ENCODE measurements around the gene UGT1A9. TPM values are rescaled to one million over a fixed set of nuclear protein-coding genes. Genes with fewer than 3 reads are reported as not detected.
A peak's percentile ranks its signal among the peaks of the same experiment; 100 is the strongest.

The UGT1A9 gene
- total RNA-seq, 1 donor from 2014 or later = not detected

- ATAC-seq (no peak), DNase-seq (no peak)
- intact Hi-C loops (cut with micrococcal nuclease) = no loop called here
These were observed 135.6 kb downstream of the UGT1A9 start for GRCh38 chr2:233807215-233807865.

GRCh38 chr2:233807966-233808935 is 136.6 kb downstream of the UGT1A9 start:
- intact Hi-C loops (cut with micrococcal nuclease) = no loop called here
- no peak for DNase-seq

GRCh38 chr2:233810385-233810784 is 138.7 kb downstream of the UGT1A9 start:
- intact Hi-C loops (cut with micrococcal nuclease) = no loop called here
- ATAC-seq = no peak
- no peak for DNase-seq

More at GRCh38 chr2:233807966-233808935, 136.6 kb downstream of the UGT1A9 start:
- no peak for ATAC-seq

- no peak for DNase-seq
- intact Hi-C loops (cut with micrococcal nuclease) = no loop called here
- no peak for ATAC-seq
These were observed 139.4 kb downstream of the UGT1A9 start for GRCh38 chr2:233811087-233811486.

GRCh38 chr2:233811732-233812131 is 140.0 kb downstream of the UGT1A9 start:
- ATAC-seq (no peak), DNase-seq (no peak)
- intact Hi-C loops (cut with micrococcal nuclease) = no loop called here

DNA sequence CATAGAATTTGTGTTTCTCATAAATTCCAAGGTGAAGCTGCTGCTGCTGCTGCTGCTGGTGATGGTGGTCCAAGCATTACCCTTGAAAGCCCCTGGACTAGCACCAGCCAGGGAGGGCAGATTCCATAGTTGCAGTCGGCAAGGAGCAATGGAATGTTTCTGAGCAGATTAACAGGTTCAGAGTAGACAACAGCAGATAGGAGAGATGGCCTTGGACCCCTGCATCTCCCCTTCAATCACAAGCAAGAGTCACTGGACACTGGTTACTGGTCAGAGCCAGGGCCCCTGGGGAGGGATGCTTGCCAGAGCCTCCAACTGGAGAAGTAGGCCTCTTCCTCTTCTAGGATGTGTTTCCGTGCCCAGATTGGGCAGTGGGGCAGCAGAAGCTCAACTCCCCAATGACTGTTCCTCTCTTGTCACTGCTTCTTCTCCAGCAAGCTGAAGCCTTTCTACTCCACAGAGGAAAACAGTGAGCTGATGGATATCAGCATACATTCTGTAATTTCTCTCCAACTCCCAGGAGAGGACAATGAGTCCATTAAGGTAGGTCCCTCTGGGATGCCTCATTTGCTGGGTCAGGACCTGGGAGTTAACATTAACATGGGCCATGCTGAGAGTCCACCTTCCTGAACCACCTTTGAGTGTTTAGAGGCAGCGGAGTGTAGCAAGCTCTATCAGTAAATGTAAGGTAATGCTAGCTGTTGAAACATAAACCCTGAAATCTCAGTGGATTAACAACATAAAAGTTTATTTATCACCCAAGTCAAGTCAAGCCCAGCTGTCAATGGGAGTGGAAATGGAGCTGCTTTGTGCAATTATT is 141.7 kb downstream of the UGT1A9 start:
- intact Hi-C loops (cut with micrococcal nuclease) = no loop called here
- no peak for DNase-seq
- no peak for ATAC-seq

GRCh38 chr2:233814056-233814835 is 142.5 kb downstream of the UGT1A9 start:
- DNase-seq (no peak), ATAC-seq (no peak)
- intact Hi-C loops (cut with micrococcal nuclease) = no loop called here

GRCh38 chr2:233815861-233816260 is 144.2 kb downstream of the UGT1A9 start:
- no peak for ATAC-seq
- intact Hi-C loops (cut with micrococcal nuclease) = no loop called here
- DNase-seq = no peak

DNA sequence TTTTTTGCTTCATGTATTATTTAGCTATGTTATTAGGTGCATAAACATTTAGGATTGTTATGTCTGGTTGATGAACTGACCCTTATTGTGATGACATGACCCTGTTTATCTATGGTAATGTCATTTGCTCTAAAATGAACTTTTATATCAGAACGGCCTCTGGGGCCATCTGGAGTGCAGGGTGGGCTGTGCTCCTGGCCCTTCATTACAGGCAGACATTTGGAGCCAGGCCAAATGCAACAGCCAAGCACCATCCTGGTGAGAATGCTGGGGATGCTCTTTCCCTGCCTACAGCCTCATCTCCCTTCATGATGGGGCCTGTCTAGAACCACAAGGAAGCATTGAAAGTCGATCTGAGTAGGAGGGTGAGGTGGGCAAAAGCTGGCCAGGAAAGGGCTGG is 144.6 kb downstream of the UGT1A9 start:
- no peak for ATAC-seq
- intact Hi-C loops (cut with micrococcal nuclease) = no loop called here
- no peak for DNase-seq

DNA sequence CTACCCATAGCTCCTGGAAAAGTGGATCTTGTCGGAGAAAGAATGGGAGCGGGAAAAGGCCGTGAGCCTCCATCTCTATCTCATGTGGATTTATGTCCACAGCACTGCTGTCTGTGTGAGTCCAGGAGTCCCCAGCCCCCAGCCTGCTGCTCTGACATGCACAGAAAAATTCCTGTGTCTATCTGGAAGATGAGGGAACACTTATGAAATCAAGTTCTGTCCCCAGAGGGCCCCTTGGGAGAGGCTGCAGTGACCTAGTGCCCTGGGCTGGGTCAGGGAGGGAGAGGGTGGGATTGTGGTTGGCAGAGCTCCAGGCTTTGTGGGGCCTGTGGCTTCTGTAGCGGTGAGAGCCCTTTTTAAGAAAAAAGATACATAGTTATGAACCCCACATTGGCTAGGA is 145.1 kb downstream of the UGT1A9 start:
- intact Hi-C loops (cut with micrococcal nuclease) = no loop called here
- peak; percentile 18 for ATAC-seq
- DNase-seq = no peak

DNA sequence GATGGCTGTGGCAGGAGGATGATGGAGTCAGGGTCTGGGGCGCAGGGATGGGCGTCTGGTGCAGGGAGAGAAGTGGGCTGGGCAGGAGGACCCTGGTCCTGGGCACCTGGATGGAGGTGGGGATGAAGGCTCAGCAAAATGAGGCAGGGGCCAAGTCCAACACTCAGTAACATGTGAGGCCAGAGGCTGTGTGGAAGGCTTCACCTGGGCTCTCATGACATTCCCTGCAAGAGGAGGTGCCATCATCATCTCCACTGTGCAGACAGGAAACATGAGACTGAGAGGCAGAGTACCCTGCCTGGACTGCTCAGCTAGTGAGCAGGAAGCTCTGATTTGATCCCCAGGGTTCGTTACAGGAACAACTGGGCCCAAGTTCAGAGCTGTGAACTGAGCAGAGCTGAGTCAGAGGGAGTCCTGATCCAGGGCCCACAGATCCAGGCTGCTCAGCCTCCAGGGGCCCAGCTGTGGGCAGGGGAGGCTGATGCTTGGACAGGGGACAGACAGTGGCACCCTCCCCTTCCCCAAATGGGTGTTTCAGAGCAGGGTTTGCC is 145.7 kb downstream of the UGT1A9 start:
- no peak for ATAC-seq
- DNase-seq = no peak
- intact Hi-C loops (cut with micrococcal nuclease) = no loop called here

- ATAC-seq = no peak
- no peak for DNase-seq
- intact Hi-C loops (cut with micrococcal nuclease) = no loop called here
These were observed 146.4 kb downstream of the UGT1A9 start for GRCh38 chr2:233817995-233818638.

DNA sequence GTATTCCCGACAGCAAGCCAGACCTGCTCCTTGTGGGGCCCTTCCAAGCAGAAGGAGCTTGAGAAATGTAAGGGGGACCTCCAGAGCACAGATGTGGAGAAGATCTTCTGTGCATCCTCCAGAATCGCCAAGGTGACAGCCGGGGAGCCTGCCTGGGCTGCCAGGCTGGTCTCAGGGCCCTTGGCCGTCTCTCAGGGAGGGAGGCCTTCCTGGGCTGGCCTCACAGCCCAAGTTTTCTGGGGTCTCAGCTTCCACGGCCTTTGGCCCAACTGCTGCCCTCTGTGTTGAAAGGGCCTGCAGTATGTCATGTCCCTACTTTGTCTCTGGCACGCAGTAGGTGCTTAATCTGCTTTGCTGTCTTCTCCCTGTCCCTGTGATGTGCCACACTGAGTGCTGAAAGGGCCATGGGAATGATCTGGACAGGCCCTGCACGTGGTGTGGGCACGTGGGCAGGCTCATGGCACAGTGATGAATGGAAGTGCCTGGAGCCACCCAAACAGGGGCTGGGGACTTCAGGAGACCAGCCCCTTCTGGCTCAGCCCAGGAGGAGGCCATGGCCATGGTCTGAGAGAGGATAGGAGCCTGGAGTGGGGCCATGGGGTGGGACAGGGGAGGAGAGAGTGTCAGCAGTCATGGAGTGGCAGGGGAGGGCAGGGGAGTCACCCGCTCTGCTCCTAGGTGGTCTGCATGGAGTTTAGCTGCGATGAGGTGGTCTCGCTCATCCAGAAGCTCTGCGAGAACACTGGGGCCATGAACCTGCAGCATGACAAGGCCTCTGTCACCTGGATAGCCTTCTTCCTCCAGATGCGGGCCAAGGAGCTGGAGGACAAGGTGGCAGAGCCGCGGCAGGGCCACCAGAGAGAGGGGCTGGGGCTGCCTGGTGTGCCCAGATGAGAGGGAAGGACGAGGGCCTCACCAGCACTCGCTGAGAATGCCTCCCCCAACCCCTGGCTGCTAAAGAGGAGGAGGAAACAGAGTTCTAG is 147.2 kb downstream of the UGT1A9 start:
- DNase-seq = no peak
- ATAC-seq = no peak
- intact Hi-C loops (cut with micrococcal nuclease) = no loop called here

DNA sequence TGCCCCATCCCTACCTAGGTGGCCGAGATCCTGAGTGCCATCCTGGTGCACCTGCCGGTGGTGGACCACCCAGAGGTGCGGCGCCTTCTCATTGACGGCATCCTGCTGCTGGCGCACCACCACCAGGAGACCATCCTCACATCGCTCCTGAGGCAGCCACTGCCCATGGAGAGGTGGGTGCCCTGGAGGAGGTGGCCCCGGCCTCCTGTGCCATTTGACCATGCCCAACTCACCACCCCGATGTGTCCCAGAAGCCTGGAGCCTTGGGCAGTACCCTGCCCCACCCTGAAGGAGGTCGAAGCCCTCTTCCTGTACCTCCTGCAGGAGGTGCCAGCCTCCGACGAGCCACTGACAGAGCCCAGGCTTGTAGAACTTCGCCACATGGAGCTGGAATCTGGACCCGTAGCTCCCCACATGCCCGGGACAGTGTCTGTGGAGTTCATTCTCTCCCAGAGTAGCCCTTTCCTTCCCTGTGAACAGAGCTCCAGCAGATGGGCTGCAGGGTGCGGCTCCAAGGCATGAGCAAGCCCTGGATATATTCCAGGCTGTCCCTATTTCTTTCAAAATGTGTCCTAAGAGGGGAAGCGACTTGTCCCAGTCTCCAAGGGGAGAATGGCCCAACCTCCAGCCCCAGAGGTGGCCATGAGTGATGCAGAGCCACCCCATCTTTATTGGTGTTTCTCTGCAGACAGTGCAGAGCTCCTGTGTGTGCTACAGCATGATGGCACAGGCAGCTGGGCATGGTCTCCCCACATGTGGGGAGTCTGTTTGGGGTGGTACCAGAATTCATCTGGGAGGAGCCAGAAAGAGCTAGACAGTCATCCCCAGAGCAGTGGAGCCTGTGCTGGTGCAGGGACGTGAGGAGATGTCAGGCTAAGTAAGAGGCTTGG is 148.4 kb downstream of the UGT1A9 start:
- intact Hi-C loops (cut with micrococcal nuclease) = no loop called here
- DNase-seq (no peak), ATAC-seq (no peak)

GRCh38 chr2:233820774-233821105 is 149.0 kb downstream of the UGT1A9 start:
- intact Hi-C loops (cut with micrococcal nuclease) = no loop called here
- ATAC-seq (no peak), DNase-seq (no peak)

GRCh38 chr2:233821196-233821595 is 149.5 kb downstream of the UGT1A9 start:
- intact Hi-C loops (cut with micrococcal nuclease) = no loop called here
- no peak for DNase-seq
- ATAC-seq = no peak

Data from left ventricle myocardium superior (tissue), 1 donor.